Pulmonary artery endothelial cell (primary cell): ENCODE data around the gene CCR5AS.

Source experiments
- DNase-seq: peaks from one replicate; pipeline ENCODE4 v3.0.0-alpha.2; 2011; ENCODE audit warnings: low read depth, low spot score

Gene CCR5AS

GRCh38 chr3:46380471-46381221 lies 26.2 kb downstream of the CCR5AS start:
- no peak for DNase-seq

GRCh38 chr3:46378426-46378942 lies 28.4 kb downstream of the CCR5AS start:
- no peak for DNase-seq

- no peak for DNase-seq
Observed at GRCh38 chr3:46375814-46376213, 31.1 kb downstream of the CCR5AS start.

GRCh38 chr3:46375218-46375617 lies 31.6 kb downstream of the CCR5AS start:
- no peak for DNase-seq

- DNase-seq, result no peak
Observed at GRCh38 chr3:46374755-46375154, 32.1 kb downstream of the CCR5AS start.

GRCh38 chr3:46372492-46373359 lies 34.1 kb downstream of the CCR5AS start:
- DNase-seq, result no peak

- DNase-seq, result no peak
Observed at GRCh38 chr3:46371519-46372340, 35.1 kb downstream of the CCR5AS start.

- DNase-seq, result no peak
Observed at GRCh38 chr3:46370839-46371518, 35.9 kb downstream of the CCR5AS start, which contains the start of gene CCR5. Gene CCR5, plus strand, starts transcription at chr3:46370946. Its CDS starts 1,957 bp downstream, at chr3:46372903.

GRCh38 chr3:46369675-46370132 lies 37.2 kb downstream of the CCR5AS start:
- DNase-seq, result no peak

- DNase-seq, result no peak
Observed at GRCh38 chr3:46369151-46369550, 37.7 kb downstream of the CCR5AS start.

GRCh38 chr3:46368569-46368968 lies 38.3 kb downstream of the CCR5AS start:
- no peak for DNase-seq

GRCh38 chr3:46367811-46368210 lies 39.1 kb downstream of the CCR5AS start:
- DNase-seq, result no peak

- no peak for DNase-seq
Observed at GRCh38 chr3:46365737-46366524, 40.9 kb downstream of the CCR5AS start.

GRCh38 chr3:46365041-46365440 lies 41.8 kb downstream of the CCR5AS start:
- DNase-seq, result no peak

- no peak for DNase-seq
Observed at GRCh38 chr3:46361408-46362283, 45.2 kb downstream of the CCR5AS start.

- no peak for DNase-seq
Observed at GRCh38 chr3:46360907-46361306, 46.0 kb downstream of the CCR5AS start.

GRCh38 chr3:46359733-46360493 lies 47.0 kb downstream of the CCR5AS start:
- DNase-seq, result no peak

GRCh38 chr3:46358466-46358865 lies 48.4 kb downstream of the CCR5AS start:
- no peak for DNase-seq
